GM19099 (cell line): ENCODE measurements around the gene APOB.

Experiments used
- POLR2A ChIP-seq: IDR thresholded peaks from 3 replicates; pipeline ENCODE4 v1.6.1; 2011; ENCODE audit warnings: low read depth; ENCODE audit not compliant: insufficient read length; ENCODE audit errors: extremely low read depth

Gene APOB

DNA sequence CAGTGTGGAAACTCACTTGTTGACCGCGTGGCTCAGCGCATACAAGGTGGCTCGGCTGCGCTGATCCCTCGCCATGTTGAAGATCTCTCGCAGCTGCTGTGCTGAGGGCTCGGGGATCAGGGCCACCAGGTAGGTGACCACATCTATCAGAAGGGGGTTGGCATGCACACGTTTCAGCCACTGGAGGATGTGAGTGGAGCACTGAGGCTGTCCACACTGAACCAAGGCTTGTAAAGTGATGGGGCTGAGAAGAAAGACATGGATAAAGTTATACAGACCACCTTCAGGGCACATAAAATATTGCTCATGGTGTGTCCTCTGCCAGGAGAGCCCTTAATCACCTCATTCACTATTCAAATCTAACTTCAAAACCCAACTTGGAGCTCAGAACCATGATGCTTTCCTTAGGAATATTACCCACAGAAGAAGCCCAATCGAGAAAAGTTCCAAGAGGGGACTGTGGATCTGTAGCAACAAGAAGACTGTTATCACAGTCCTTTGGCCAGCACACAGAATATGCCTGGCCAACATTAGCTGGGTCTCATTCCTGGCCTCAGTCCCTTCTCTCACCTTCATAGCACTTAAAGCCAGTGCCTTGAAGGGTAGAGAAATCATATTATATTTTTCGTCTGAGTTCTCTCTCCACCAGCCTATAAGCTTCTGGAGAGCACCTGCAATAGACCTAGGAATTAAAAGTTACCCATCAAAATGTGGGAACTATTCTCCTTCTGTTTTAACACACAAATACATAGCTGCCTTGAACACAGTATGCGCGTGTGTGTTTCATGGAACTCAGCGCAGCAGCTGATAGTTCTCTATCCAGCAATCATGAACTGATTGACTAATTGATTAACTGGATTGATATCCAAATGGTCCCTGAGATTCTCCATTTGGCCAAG is 11.3 kb downstream of the APOB start:
- TF ChIP-seq POLR2A: no peak

DNA sequence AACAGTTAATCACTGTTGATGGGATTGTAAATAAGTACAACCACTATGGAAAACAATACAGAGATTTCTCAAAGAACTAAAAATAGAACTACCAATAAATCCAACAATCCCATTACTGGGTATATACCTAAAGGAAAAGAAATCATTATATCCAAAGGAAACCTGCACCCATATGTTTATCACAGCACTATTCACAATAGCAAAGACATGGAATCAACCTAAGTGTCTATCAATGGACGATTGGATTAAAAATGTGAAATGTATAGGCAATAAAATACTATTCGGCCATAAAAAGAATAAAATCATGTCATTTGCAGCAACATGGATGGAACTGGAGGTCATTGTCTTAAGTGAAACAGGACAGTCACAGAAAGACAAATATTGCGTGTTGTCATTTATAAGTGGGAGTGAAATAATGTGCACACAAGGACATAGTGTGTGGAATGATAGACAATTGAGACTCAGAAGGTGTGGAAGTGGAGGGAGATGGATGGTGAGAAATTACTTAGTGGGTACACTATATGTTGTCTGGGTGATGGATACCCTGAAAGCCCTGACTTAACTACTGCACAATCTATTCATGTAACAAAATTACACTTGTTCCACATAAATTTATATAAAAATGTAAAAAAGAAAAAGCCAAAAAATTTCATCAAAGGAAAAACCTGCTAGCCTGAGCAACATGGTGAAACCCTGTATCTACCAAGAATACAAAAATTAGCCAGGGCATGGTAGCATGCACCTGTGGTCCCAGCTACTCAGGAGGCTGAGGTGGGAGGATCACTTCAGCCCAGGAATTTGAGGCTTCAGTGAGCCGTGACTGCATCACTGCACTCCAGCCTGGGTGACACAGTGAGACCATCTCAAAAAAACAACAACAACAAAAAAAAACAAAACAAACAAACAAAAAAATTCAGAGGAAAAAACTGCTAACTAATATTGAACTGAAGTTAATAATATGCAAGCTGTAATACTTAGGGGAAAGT is 12.6 kb downstream of the APOB start:
- TF ChIP-seq POLR2A: no peak

DNA sequence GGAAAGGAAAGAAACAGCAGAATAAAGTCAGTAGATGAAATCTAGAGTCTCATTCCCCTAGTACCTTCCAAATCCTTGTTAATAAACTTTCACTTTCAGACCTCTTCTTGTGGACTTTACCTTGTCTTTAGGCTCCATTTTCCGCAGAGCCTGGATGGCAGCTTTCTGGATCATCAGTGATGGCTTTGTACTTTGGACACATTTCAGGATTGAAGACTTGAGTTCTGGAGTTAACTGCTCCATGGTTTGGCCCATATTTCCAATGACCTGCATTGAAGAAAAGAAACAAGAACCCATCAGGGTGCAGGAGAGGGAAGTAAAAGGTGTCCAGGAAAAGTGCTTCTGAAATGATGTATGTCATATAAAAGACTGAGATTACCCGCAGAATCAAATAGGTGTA is 14.4 kb downstream of the APOB start:
- no peak for TF ChIP-seq POLR2A

- no peak for TF ChIP-seq POLR2A
These were observed 15.6 kb downstream of the APOB start for GRCh38 chr2:21028021-21028947.

GRCh38 chr2:21026479-21027282 is 17.2 kb downstream of the APOB start:
- TF ChIP-seq POLR2A: no peak

GRCh38 chr2:21025690-21026478 is 18.0 kb downstream of the APOB start:
- TF ChIP-seq POLR2A: no peak

GRCh38 chr2:21024722-21025389 is 19.0 kb downstream of the APOB start:
- no peak for TF ChIP-seq POLR2A

DNA sequence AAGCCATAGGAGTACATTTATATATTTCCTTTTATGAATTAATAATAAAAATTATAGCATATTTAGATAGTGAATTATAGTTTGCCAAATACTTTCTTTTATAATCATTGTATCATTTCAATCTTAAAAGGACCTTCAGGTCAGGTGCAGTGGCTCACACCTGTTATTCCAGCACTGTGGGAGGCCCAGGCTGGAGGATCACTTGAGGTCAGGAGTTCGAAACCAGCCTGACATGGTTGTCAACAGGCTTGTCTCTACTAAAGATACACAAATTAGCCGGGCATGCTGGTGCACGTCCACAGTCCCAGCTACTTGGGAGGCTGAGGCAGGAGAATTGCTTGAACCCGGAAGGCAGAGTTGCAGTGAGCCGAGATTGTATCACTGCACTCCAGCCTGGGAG is 19.7 kb downstream of the APOB start:
- no peak for TF ChIP-seq POLR2A

DNA sequence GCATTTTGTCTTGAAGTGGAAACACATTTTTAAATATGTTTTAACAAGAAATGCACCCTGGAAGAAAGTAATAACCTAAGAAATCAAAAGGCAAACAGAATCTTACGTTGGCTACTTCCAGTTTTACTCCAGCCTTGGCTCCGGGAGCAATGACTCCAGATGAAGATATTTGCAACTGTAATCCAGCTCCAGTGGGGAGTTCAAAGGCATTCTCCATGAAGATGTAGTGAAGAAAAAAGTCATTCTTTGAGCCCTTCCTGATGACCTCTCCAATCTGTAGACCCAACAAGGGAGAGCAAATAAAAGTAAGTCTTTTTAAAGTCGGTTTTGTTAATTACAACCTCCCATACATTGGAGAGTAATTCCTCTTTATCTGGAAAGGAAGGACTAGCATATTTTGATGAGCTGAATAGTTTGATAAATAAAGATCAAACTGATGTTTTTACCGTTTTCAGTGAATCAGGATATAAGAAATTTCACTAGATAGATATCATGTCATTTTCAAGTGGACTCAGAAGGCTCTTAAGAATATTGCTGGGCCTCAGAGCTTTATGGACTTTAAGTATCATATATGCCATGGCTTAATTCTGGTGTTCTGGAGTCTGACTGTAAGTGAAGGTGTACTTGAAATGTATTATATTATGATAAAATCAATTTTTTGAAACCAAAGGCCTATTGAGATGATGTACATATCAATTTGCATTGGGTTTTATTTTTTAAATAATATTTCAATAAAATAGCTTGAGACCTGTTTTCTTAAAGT is 20.3 kb downstream of the APOB start:
- no peak for TF ChIP-seq POLR2A

DNA sequence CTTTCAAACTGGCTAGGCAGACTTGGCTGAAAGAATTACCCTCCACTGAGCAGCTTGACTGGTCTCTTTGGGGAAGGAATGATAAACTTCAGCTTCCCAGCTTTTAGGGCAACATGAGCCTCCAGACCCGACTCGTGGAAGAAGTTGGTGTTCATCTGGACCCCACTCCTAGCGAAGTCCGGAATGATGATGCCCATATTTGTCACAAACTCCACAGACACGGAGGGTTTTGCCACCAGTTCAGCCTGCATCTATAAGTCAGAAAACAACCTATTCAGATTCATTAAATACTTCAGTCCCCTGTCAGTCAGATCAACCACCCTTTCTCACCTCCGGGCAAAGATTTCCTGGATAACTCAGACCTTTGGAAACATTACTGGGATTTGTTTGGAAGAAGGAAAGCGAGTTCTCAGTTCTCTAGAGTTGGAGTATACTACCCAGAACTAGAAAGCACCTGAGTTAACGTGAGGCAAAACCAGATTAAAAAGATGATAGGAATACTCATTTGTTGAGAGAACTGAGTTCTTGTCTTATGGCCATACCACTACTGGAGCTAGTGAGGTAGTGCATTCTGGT is 21.0 kb downstream of the APOB start:
- no peak for TF ChIP-seq POLR2A

DNA sequence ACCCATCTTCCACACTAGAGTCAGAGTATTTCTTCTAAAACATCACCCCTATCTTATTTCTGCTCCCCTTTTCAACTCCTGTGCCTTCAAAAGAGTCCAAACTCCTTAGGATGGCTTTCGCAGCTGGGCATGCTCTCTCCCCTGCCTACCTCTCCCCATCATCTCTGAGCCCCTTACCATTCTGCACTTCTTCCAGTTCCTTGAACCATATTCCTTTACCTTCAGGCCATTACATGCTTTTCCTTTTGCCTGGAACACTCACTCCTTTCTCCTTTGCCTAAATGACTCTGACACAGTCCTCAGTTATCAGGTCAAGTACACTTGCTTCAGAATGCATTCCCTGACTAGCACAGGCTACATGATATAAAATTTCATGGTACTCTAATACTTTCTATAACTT is 22.4 kb downstream of the APOB start:
- no peak for TF ChIP-seq POLR2A
